HepG2 (cell line): Measurements from ENCODE around the gene ZNF446. TPM values are rescaled to one million over a fixed set of nuclear protein-coding genes. Genes with fewer than 3 reads are reported as not detected.

ENCODE experiments used
- FOXA3 ChIP-seq: IDR thresholded peaks from 2 replicates; pipeline ENCODE4 v1.6.1; 2016; ENCODE audit warnings: missing genetic modification reagents, missing compliant biosample characterization
- HNRNPL ChIP-seq: fragments of 200-400 bp; formaldehyde crosslinking; IDR thresholded peaks from 2 replicates; pipeline ENCODE4 v1.6.1; 2017; ENCODE audit warnings: mild to moderate bottlenecking, low read depth, low read length
- IRX3 ChIP-seq: sonication (generic); formaldehyde crosslinking; IDR thresholded peaks from 2 replicates; pipeline ENCODE4 v1.8.1; 2023; ENCODE audit warnings: mild to moderate bottlenecking, low read depth, missing genetic modification reagents, borderline replicate concordance
- MAZ ChIP-seq, 2 experiments: sonication (generic) in 1 of 2; formaldehyde crosslinking in 1 of 2; IDR thresholded peaks; 2 replicates each; pipeline versions ENCODE4 v1.5.0 to v1.6.1; 2012 to 2020; ENCODE audit warnings: low read depth in 2 of 2, mild to moderate bottlenecking in 2 of 2, borderline replicate concordance in 1 of 2, improper control_type of control experiment in 1 of 2, low read length in 1 of 2, missing genetic modification reagents in 1 of 2, moderate library complexity in 1 of 2
- NFE2 ChIP-seq: sonication (generic); formaldehyde crosslinking; IDR thresholded peaks from 2 replicates; pipeline ENCODE4 v1.4.0; 2020; ENCODE audit warnings: missing genetic modification reagents
- POLR2AphosphoS5 ChIP-seq: IDR thresholded peaks from 2 replicates; pipeline ENCODE4 v1.6.1; 2012; ENCODE audit warnings: low read depth, low read length
- RAD51 ChIP-seq: fragments of 450-650 bp; IDR thresholded peaks from 2 replicates; pipeline ENCODE4 v1.6.1; 2016; ENCODE audit warnings: borderline replicate concordance
- REPIN1 ChIP-seq: sonication (generic); formaldehyde crosslinking; IDR thresholded peaks from 2 replicates; pipeline ENCODE4 v1.8.0; 2022; ENCODE audit warnings: missing genetic modification reagents, low read depth, mild to moderate bottlenecking, borderline replicate concordance
- SP1 ChIP-seq, 2 experiments: fragments of 450-650 bp in 1 of 2; sonication (generic) in 1 of 2; formaldehyde crosslinking in 1 of 2; IDR thresholded peaks; 2 replicates each; pipeline versions ENCODE4 v1.4.0 to v1.6.1; 2016 to 2020; ENCODE audit warnings: missing genetic modification reagents in 1 of 2
- SSRP1 ChIP-seq: IDR thresholded peaks from 2 replicates; pipeline ENCODE4 v1.6.1; 2016; ENCODE audit warnings: control low read depth
- TMF1 ChIP-seq: sonication (generic); formaldehyde crosslinking; IDR thresholded peaks from 2 replicates; pipeline ENCODE4 v1.8.1; 2022; ENCODE audit warnings: low read depth, missing genetic modification reagents
- ZC3H13 ChIP-seq: sonication (generic); formaldehyde crosslinking; IDR thresholded peaks from 2 replicates; pipeline ENCODE4 v1.8.1; 2023; ENCODE audit warnings: mild to moderate bottlenecking, missing genetic modification reagents, moderate library complexity
- ZFP37 ChIP-seq: sonication (generic); formaldehyde crosslinking; IDR thresholded peaks from 2 replicates; pipeline ENCODE4 v1.4.0; 2020; ENCODE audit warnings: missing genetic modification reagents, borderline replicate concordance
- ZFP82 ChIP-seq: sonication (generic); formaldehyde crosslinking; IDR thresholded peaks from 2 replicates; pipeline ENCODE4 v1.5.1; 2020; ENCODE audit warnings: mild to moderate bottlenecking, missing genetic modification reagents, borderline replicate concordance
- ZNF121 ChIP-seq: sonication (generic); formaldehyde crosslinking; IDR thresholded peaks from 2 replicates; pipeline ENCODE4 v1.5.0; 2020; ENCODE audit warnings: mild to moderate bottlenecking, missing genetic modification reagents
- ZNF318 ChIP-seq: sonication (generic); formaldehyde crosslinking; IDR thresholded peaks from 2 replicates; pipeline ENCODE4 v1.4.0; 2020; ENCODE audit warnings: mild to moderate bottlenecking, missing genetic modification reagents
- ZNF572 ChIP-seq: sonication (generic); formaldehyde crosslinking; IDR thresholded peaks from 2 replicates; pipeline ENCODE4 v1.5.1; 2020; ENCODE audit warnings: mild to moderate bottlenecking, missing genetic modification reagents
- ZNF619 ChIP-seq: sonication (generic); formaldehyde crosslinking; IDR thresholded peaks from 2 replicates; pipeline ENCODE4 v1.4.0; 2020; ENCODE audit warnings: mild to moderate bottlenecking, missing genetic modification reagents
- ZNF724P ChIP-seq: sonication (generic); formaldehyde crosslinking; IDR thresholded peaks from 2 replicates; pipeline ENCODE4 v1.8.0; 2022; ENCODE audit warnings: missing genetic modification reagents, borderline replicate concordance
- ZNF747 ChIP-seq: sonication (generic); formaldehyde crosslinking; IDR thresholded peaks from 2 replicates; pipeline ENCODE4 v1.8.1; 2023; ENCODE audit warnings: missing genetic modification reagents, mild to moderate bottlenecking, borderline replicate concordance
- ZNF761 ChIP-seq: sonication (generic); formaldehyde crosslinking; conservative IDR thresholded peaks from 2 replicates; pipeline ENCODE4 v1.4.0; 2020; ENCODE audit warnings: mild to moderate bottlenecking, missing genetic modification reagents
- ZNF790 ChIP-seq: sonication (generic); formaldehyde crosslinking; IDR thresholded peaks from 2 replicates; pipeline ENCODE4 v1.8.0; 2022; ENCODE audit warnings: missing genetic modification reagents, mild to moderate bottlenecking, borderline replicate concordance
- polyA plus RNA-seq, 8 experiments: library from polyadenylated mRNA; depleted of rRNA in 3 of 8; stranded (reverse) in 7 of 8; unstranded in 1 of 8; fragments of >200 nt; fragmentation: Illumina TruSeq in 4 of 8; extraction: Trizol in 4 of 8; gene quantifications; 2 replicates each; pipeline versions ENCODE4 v1.2.1 to v1.2.3, GENCODE V29; 2011 to 2016; ENCODE audit warnings: low read depth in 4 of 8, missing spikeins in 1 of 8, mixed read lengths in 1 of 8; ENCODE audit not compliant: insufficient read depth in 1 of 8
- total RNA-seq, 5 experiments: library from RNA; depleted of rRNA; stranded (reverse); fragments of >200 nt; fragmentation: Illumina TruSeq; extraction: Trizol; gene quantifications; 2 replicates each; pipeline ENCODE4 v1.2.3, GENCODE V29; 2016; ENCODE audit warnings: low read depth in 1 of 5

ZNF446 gene
- total and polyA plus RNA-seq, 2 of the 13 experiments (the other 11 are each of a cell fraction or from before 2014, with no cell fraction given) = 3.0 to 3.6 TPM

- no peak; the same call in 1 of the 2 replicates for TF ChIP-seq ZNF761 (CRISPR knock-in tag)
- TF ChIP-seq MAZ (IDR thresholded peaks at IDR 0.05; ENCODE audit: borderline replicate concordance, low read depth, low read length) = no peak
- peak; percentile 56; the same call in 1 of the 2 replicates for TF ChIP-seq MAZ (CRISPR knock-in tag; IDR thresholded peaks at IDR 0.05; ENCODE audit: low read depth)
- no peak for TF ChIP-seq SP1 (IDR thresholded peaks at IDR 0.05)
- peak; percentile 63 for TF ChIP-seq SP1 (CRISPR knock-in tag; IDR thresholded peaks at IDR 0.05)
- no peak for TF ChIP-seq REPIN1 (CRISPR knock-in tag)
- TF ChIP-seq RAD51 = peak; percentile 97
- TF ChIP-seq TMF1 (CRISPR knock-in tag) = no peak
- TF ChIP-seq FOXA3 = peak; percentile 54
- TF ChIP-seq ZNF790 = no peak
- no peak for TF ChIP-seq ZNF318
- TF ChIP-seq ZNF619 (CRISPR knock-in tag) = no peak
- TF ChIP-seq NFE2 (CRISPR knock-in tag) = no peak
- TF ChIP-seq ZC3H13 (CRISPR knock-in tag) = no peak
- peak; percentile 45 for TF ChIP-seq POLR2AphosphoS5
- TF ChIP-seq ZNF724P (CRISPR knock-in tag) = 0 out of 2 replicates have a peak, but pooled peaks have one; percentile 33
- TF ChIP-seq ZNF572 (CRISPR knock-in tag) = 0 out of 2 replicates have a peak, but pooled peaks have one; percentile 58
- no peak for TF ChIP-seq ZNF747
- no peak for TF ChIP-seq SSRP1 (CRISPR knock-in tag)
- TF ChIP-seq HNRNPL = no peak
- TF ChIP-seq ZFP82 (CRISPR knock-in tag) = no peak
- TF ChIP-seq IRX3 (CRISPR knock-in tag) = no peak
- TF ChIP-seq ZFP37 (CRISPR knock-in tag) = no peak
- TF ChIP-seq ZNF121 (CRISPR knock-in tag) = no peak
Observed at GRCh38 chr19:58466760-58467589, 9.2 kb upstream of the ZNF446 start, which contains the start of gene ZNF324 (continued).
